Glomerular visceral epithelial cell (primary cell): ENCODE data around the gene EFCAB6.

Source experiments
- DNase-seq: peaks from one replicate; pipeline ENCODE4 v3.0.0-alpha.2; 2016; ENCODE audit errors: extremely low spot score

EFCAB6 gene

GRCh38 chr22:43848366-43849171, 36.5 kb upstream of the EFCAB6 start:
- DNase-seq = no peak

GRCh38 chr22:43847376-43848289, 35.5 kb upstream of the EFCAB6 start:
- no peak for DNase-seq

- DNase-seq = no peak
Measured at GRCh38 chr22:43846966-43847365, 34.9 kb upstream of the EFCAB6 start.

- no peak for DNase-seq
Measured at GRCh38 chr22:43845981-43846380, 33.9 kb upstream of the EFCAB6 start.

- DNase-seq = no peak
Measured at GRCh38 chr22:43844560-43845545, 32.7 kb upstream of the EFCAB6 start.

- DNase-seq = no peak
Measured at GRCh38 chr22:43843783-43844530, 31.9 kb upstream of the EFCAB6 start.

- DNase-seq = no peak
Measured at GRCh38 chr22:43841742-43842141, 29.6 kb upstream of the EFCAB6 start.

GRCh38 chr22:43840851-43841250, 28.7 kb upstream of the EFCAB6 start:
- no peak for DNase-seq

GRCh38 chr22:43840431-43840830, 28.3 kb upstream of the EFCAB6 start:
- DNase-seq = no peak

GRCh38 chr22:43839781-43840180, 27.7 kb upstream of the EFCAB6 start:
- no peak for DNase-seq

- DNase-seq = no peak
Measured at GRCh38 chr22:43838571-43839307, 26.6 kb upstream of the EFCAB6 start.

- no peak for DNase-seq
Measured at GRCh38 chr22:43838161-43838560, 26.1 kb upstream of the EFCAB6 start.

GRCh38 chr22:43837666-43838065, 25.6 kb upstream of the EFCAB6 start:
- DNase-seq = no peak

GRCh38 chr22:43835736-43836135, 23.6 kb upstream of the EFCAB6 start:
- DNase-seq = no peak

- DNase-seq = no peak
Measured at GRCh38 chr22:43835166-43835565, 23.1 kb upstream of the EFCAB6 start.

- no peak for DNase-seq
Measured at GRCh38 chr22:43833286-43834240, 21.5 kb upstream of the EFCAB6 start.

GRCh38 chr22:43832393-43833265, 20.5 kb upstream of the EFCAB6 start:
- DNase-seq = no peak
